HG03280 (cell line): ENCODE results near the gene DTNB.
"Not testable (repeated sequence)": the region's sequence is repeated elsewhere in the genome, so short reads cannot be mapped to it uniquely, and the experiment has no call there.

Source experiments
- ATAC-seq: cut with Tn5 transposase; IDR thresholded peaks from one replicate; pipeline ENCODE4 v1.9.1; 2021; ENCODE audit warnings: mild to moderate bottlenecking, moderate library complexity; ENCODE audit not compliant: unreplicated experiment

The DTNB gene

DNA sequence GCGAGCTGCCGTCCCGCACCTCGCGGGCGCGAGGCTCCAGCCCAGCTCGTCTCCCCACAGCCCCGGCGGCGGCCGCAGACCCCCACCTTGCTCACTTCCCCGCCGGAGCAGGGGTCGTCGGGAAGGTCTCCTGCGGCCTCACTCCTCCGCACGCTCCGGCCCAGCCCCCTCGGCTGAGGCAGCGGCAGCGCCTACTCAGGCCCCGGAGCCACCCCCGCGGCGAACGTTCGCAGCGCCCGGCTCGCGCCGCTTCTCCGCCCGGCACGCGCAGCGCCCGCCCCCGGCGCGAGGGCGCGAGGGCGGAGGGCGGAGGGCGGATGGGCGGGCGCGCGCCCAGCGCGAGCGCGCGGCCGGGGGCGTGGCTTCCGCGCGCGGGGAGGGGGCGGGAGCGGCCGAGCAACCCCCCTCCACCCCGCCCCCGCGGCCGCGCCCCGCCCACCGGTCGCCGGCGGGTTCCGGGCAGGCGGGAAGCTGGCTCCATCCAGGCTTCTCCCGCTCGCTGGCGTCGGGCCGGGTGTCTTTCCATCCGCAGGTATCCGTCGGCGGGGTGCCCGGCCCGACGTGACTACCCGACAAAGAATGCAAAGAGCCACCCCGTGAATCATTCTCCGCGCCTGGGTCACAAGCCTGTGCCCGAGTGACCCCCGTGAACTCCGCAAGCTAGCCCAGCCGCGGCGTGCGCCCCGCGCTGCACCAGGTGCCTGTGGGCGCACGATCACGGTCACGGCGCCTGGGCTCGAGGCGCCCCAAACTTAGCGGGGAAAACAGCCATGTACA, at the start of gene DTNB:
Gene DTNB, minus strand, starts transcription at position 278 of the 777 bp plus-strand sequence. CDS start 20,917 bp downstream, outside the sequence.
- ATAC-seq: peak; percentile 77

GRCh38 chr2:25722224-25722623, 48.8 kb upstream of the DTNB start:
- ATAC-seq: no peak

- ATAC-seq: no peak
These were observed 47.2 kb upstream of the DTNB start for GRCh38 chr2:25720575-25720974.

GRCh38 chr2:25714740-25715139, 41.4 kb upstream of the DTNB start:
- ATAC-seq: no peak

GRCh38 chr2:25712455-25712854, 39.1 kb upstream of the DTNB start:
- no peak for ATAC-seq

- ATAC-seq: no peak
These were observed 38.4 kb upstream of the DTNB start for GRCh38 chr2:25711675-25712354.

DNA sequence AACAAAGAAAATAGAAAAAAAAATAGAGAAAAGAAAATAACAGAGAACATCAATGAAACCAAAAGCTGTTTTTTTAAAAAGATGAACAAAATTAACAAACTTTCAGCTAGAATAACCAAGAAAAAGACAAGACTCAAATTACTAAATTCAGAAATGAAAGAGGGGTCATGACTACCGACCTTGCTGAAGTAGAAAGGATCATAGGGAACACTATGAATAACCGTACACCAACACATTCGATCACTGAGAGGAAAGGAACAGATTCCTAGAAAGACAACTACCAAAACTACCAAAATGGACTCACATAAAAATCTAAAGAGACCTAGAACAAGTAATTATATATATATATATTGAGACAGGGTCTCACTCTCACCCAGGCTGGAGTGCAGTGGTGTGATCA, 37.4 kb upstream of the DTNB start:
- ATAC-seq: no peak

- ATAC-seq: no peak
These were observed 36.0 kb upstream of the DTNB start for GRCh38 chr2:25709349-25709748.

DNA sequence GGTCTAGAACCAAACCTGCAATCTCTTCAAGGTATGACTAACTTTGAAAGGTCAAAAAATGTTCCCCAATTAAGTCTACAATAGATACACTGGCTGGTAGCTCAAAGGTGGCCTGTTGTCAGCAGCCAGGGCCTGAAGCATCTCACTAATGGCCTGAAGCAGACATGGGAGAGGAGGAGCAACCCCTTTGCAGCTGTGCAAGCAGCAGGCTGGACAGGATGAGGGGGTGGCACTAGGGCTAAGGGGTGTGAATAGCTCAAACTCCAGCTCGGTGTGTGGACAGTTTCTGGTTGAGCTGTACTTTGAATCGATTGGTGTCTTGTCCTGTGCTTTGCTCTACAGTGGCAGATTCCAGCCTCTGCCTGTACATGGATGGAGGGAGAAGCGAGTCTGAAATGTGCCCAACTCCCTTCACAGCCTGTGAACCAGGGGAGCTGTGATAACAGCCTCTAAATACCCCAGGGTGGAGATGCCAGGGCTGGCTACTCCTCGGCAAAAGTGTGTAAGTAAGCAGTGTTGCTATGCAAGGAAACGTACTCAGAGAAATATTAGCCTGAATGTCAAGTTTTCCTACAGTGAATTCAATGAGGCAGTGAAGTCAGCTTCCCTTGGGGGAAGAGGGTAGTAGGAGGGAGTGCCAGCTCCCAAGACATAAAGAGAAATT, 34.7 kb upstream of the DTNB start:
- ATAC-seq: no peak

DNA sequence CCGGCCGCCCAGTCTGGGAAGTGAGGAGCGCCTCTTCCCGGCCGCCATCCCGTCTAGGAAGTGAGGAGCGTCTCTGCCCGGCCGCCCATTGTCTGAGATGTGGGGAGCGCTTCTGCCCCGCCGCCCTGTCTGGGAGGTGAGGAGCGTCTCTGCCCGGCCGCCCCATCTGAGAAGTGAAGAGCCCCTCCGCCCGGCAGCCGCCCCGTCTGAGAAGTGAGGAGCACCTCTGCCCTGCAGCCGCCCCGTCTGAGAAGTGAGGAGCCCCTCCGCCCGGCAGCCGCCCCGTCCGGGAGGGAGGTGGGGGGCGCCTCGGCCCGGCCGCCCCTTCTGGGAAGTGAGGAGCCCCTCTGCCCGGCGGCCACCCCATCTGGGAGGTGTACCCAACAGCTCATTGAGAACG, 32.2 kb upstream of the DTNB start:
- not testable (repeated sequence) for ATAC-seq

GRCh38 chr2:25701801-25702200, 28.4 kb upstream of the DTNB start:
- ATAC-seq: no peak

GRCh38 chr2:25700221-25700660, 26.9 kb upstream of the DTNB start:
- no peak for ATAC-seq

DNA sequence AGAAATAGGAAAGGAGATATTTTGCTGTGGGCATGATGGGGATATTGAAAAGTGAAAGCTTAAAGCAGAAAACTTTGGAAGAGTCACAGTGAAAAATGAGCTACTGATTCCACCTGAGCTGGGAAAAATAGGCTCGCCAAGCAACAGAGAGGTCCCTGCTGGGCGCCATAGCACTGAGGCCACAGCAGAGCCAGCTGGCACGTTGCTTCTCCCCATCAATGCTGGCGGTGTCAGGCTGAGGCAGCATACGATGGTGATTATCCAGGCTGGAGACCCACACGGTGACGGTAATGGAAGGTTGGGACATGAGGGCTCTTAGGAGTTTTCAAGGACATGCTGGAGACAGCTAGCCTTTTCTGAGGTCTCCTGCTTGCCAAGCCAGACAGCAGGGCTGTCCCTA, 25.8 kb upstream of the DTNB start:
- ATAC-seq: no peak

DNA sequence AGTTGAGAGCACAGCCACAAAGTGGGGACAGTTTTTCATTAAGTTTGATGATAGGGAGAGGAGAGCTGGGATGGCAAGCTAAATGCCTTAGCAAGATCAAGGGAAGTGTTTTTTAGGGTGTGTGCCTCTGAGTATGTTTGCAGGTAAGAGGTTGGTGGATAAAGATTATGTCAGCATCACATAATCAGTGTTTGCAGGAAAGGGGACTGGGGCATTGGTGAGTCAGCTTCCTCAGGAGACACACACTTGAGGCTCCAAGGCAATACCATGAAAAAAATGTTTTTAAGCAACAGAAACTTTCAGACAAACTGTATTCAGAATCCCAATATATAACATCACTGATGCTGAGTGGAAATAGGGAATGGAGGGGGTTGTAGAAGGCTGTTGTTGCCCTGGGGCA, 25.4 kb upstream of the DTNB start:
- ATAC-seq: no peak

DNA sequence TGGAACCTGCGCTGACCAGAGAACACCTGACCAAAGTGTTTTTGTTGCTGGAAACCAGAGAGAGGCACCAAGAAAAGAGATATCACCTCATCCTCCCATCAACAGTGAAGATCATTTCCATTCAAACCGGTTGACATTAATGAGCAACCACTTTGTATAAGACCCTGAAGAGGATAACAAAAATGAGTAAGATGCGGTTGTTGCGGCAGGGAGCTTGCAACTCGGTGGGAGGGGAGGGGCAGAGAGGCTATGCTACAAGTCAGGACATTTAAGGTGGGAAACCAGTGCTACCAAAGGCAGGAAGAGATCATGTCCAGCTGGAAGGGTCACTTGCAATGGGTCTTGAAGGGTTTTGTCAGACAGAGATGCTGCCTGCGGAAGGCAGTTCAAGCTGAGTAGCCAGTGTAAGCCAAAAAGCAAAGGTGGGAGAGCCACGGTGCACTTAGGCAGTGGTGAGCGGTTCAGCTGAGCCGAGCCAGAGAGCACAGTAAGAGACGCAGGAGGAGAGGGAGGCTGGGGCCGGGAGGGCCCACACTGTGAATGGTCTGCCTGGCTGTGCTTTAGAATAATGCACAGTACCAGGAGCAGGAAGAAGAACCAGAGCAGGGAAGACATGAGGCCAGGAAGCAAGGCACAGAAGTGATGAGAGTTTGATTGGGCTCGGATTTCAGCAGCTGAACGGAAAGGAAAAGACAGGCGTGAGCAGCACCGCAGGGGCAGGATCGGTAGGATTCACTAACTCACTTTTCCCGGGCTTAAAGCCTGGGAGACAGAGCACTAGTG, 24.4 kb upstream of the DTNB start:
- ATAC-seq: no peak

GRCh38 chr2:25692737-25693445, 19.5 kb upstream of the DTNB start:
- no peak for ATAC-seq

DNA sequence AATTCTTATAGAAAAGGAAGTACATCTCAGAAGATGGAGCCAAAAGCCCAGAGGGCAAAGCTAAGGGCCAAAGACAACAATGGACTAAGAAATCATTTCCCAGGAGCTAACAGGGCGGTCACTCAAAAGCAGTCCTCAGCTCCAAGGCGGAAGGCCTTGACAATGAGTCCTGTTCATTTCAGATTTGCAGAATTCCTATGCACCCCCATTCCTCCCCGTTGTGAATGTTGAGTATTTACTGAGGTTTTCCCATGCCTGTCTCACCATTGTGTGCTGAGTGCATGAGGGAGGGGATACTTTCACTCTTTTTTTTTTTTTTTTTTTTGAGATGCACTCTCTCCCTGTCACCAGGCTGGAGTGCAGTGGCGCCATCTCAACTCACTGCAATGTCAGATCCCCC, 18.8 kb upstream of the DTNB start:
- no peak for ATAC-seq

DNA sequence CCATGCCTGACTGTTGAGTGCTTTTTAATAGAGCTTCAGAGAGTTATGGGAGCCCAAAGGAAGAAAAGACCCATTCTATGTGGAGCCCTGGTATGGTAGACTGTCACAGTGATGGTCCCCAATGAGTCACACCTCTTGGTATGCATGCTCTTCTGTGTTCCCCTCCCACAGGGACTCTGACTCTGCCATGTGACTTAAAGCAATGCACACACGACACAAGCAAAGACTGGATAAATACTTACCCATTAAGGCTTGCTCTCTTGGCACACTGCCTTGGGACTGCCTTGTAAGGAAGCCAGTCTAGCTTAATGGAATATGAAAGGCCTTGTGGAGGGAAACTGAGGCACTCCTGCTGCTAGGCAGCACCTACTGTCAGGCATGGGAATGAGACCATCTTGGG, 16.7 kb upstream of the DTNB start:
- ATAC-seq: no peak

DNA sequence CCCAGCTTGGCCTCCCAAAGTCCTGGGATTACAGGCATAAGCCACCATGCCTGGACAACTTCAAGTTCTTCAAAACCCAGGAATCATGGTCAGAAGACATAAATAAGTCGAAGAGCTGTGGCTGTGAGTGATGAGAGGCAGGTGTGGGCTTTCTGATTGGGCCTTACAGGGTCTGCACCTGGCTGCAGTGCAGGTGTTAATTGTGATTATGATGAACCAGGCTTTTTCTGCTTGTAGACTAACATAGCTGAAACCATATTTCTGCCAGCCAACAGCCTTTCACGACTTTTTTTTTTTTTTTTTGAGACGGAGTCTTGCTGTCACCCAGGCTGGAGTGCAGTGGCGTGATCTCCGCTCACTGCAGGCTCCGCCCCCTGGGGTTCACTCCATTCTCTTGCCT, 14.9 kb upstream of the DTNB start:
- ATAC-seq: no peak

- no peak for ATAC-seq
These were observed 12.4 kb upstream of the DTNB start for GRCh38 chr2:25685741-25686140.
